ENCODE data around the gene ARHGEF26.

Gene ARHGEF26

DNA sequence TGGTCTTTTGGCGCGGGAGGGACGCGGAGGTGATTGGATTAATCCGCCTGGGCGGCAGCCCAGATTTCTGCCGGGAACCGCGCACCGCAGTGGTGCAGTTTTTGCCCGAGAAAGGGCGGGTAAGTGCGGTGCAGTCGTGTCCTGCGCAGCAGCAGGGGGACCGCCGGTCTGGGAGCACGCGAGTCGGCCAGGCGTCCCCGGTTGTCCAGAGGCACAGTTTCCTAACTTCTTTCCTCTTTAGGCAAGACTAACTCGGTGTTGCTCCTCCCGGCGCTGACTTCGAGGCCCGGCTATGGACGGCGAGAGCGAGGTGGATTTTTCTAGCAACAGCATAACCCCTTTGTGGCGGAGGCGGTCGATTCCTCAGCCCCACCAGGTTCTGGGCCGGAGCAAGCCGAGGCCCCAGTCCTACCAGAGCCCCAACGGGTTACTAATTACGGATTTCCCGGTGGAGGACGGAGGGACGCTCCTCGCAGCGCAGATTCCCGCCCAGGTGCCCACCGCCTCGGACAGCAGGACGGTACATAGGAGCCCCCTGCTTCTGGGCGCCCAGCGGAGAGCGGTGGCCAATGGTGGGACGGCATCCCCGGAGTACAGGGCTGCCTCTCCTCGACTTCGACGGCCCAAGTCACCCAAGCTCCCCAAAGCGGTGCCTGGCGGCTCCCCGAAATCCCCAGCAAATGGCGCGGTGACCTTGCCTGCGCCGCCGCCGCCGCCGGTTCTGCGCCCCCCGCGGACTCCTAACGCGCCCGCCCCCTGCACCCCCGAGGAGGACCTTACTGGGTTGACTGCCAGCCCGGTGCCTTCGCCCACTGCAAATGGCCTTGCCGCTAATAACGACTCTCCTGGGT lies 736 bp downstream of the ARHGEF26 start:
- no peak for DNase-seq

DNA sequence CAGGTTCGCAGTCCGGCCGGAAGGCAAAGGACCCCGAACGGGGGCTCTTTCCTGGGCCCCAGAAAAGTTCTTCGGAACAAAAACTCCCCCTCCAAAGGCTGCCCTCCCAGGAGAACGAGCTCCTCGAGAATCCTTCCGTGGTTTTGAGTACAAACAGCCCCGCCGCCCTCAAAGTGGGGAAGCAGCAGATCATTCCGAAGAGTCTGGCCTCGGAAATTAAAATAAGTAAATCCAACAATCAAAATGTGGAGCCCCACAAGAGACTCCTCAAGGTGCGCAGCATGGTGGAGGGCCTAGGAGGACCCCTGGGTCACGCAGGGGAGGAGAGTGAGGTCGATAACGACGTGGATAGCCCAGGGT lies 1.3 kb downstream of the ARHGEF26 start:
- DNase-seq: no peak

DNA sequence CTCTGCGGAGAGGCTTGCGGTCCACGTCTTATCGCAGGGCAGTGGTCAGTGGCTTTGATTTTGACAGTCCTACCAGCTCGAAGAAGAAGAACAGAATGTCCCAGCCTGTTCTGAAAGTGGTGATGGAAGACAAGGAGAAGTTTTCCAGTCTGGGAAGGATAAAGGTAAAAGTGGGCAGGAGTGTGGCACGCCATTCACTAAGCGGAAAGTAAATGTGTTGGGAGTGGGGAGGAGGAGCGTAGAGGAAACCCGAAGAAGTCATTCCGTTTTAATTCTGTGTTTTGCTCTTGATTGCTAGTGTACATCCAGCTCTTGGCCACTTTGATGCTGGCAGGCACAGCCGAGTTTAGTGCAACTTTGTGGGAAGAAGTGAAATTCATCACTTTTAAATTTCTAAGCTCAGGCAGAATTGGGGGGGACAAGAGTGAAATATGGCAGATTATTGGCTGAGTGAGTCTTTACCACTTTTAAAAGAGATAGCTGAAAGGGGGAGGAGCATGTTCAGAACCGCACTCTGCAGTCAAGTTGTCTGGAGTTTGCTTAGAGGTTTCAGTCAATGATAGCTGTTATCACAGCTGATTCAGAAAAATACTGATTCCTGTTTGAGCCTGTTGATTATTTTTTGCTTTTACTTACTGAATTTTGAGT lies 1.8 kb downstream of the ARHGEF26 start:
- no peak for DNase-seq

DNA sequence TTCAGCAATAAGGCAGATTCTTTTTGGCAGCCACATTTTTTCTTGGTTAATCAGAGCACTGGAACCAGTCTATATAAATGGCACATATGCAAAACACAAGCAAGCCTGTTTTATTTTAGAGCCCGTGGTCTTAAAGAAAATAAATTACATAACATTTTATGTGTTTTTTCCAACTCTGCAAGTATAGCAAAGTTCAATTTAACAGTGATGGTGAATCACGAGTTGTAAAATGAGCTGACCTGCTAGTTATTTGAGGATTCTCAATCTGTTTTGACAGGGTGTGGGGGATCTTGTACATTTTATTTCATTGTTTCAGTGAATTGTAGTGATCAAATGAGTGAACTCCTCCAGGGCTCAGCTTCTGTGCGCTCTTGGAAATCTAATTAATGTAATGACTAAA lies 2.7 kb downstream of the ARHGEF26 start:
- DNase-seq: no peak

DNA sequence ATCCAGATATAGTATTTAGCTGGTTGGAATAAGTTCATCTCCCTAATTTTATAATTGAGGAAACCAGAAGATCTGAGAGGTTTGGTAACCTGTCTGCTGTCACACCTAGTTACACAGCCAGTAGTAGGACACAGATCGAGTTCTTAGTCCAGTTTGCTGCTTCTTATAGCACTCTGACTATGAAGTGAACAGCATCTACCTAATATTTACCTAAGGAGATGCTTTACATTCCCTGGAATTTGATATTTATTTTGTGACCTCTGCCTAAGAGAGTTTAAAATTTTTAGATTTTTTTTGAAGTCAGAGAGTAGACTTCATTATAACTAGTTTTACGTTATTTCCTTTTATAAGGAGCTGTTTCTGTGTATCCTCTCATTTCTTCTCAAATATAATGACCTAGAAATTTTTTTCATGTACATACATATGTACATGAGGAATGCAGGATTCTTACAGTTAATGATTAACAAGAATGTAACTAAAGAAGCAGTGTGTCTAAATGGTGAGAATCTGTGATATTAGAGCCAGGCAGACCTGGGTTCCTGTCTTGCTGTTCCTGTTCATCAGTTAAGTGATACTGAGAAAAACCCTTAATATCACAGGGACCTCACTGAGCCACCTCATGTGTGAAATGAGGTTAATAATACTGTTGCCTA lies 4.3 kb downstream of the ARHGEF26 start:
- DNase-seq: no peak

- no peak for DNase-seq
Measured at GRCh38 chr3:154126651-154127050, 5.5 kb downstream of the ARHGEF26 start.

- DNase-seq: no peak
Measured at GRCh38 chr3:154129625-154130024, 8.4 kb downstream of the ARHGEF26 start.

- DNase-seq: no peak
Measured at GRCh38 chr3:154130540-154130939, 9.3 kb downstream of the ARHGEF26 start.

DNA sequence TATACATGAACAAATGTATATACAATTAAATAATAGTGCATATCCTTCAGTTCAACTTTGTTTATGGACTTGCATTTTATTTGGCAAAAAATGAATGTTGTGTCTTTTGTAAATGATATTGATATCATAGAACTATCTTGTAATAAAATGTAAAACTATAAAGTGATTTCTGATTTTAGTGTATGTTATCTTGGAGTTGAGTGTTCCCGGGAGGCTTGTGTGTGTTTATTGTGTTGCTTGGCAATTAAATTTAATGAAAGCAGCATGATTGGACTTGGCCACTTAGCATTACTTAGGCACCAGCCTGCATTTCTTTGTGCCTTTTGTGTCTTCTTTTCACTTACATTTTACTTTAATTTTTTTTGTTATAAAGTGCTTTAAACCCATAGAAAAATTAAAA lies 10.6 kb downstream of the ARHGEF26 start:
- no peak for DNase-seq

GRCh38 chr3:154132777-154133375 lies 11.7 kb downstream of the ARHGEF26 start:
- DNase-seq: no peak

GRCh38 chr3:154135511-154136173 lies 14.5 kb downstream of the ARHGEF26 start:
- DNase-seq: no peak

- DNase-seq: no peak
Measured at GRCh38 chr3:154137036-154137435, 15.8 kb downstream of the ARHGEF26 start.

- DNase-seq: no peak
Measured at GRCh38 chr3:154139996-154140436, 18.8 kb downstream of the ARHGEF26 start.

GRCh38 chr3:154142608-154143007 lies 21.4 kb downstream of the ARHGEF26 start:
- no peak for DNase-seq

DNA sequence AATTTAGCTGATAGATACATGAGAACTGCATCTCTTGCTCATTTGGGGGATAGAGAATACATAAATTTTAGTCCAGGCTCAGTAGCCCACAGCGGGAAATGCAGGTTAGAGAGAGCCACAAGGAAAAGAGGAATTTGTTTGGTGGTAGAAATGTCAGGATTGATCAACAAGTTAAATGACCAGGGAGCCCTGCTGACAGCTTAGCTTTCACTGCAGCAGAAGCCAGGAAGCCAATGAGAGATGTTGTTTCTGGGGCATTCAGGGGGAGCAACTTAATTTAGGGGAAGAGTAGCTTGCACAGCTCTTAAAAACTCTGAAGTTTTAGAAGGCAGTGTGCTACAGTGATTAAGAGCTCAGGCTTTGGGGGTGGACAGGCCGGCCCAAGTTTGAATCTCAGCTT lies 22.7 kb downstream of the ARHGEF26 start:
- no peak for DNase-seq

DNA sequence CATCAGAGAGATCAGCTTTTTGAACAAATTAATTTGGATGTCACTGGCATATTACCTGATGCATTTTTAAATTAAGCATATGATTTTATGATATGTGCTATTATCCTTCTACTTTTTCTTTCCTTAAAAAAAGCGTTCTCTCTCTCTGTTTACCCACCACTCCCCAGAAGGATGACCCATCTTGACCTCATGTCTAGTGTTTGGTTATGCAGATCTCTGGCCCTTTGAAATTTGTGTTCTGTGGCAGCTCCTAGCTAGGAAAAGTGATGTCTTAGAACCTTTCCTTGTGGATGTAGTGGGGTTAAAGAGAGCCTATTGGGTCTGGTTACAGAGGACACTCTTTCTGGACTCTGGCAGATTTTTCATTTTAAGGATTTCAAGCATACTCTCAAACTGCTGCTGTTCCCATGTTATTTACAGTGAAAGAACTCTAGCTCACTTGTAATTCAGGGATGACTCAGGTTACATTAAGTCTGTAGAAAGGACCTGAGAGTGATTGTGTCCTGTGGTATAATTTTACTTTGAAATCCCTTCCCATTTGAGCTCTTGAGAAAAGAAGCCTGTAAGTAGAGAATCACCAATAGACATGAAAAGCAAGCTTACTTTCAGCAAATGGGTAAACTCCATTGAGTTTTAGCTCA lies 23.8 kb downstream of the ARHGEF26 start:
- no peak for DNase-seq

DNA sequence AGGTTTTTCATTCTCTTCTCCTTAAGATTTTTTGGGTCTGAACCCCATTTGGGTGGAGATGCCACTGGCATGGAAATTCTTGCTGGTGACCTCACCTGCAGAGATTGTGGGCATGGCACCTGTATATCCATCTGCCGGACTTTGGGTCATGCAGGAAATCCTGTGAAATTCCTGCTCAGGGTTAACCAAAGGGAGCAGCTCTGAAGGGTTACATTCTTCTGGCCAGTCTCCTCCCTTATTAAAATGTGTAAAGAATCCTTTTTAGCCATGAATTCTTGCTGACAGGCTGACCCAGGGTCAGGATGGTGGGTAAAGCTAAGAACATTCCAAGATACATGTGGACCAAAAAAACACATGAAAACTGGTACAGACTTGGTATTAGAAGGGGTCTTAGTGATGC lies 27.4 kb downstream of the ARHGEF26 start:
- DNase-seq: no peak

DNA sequence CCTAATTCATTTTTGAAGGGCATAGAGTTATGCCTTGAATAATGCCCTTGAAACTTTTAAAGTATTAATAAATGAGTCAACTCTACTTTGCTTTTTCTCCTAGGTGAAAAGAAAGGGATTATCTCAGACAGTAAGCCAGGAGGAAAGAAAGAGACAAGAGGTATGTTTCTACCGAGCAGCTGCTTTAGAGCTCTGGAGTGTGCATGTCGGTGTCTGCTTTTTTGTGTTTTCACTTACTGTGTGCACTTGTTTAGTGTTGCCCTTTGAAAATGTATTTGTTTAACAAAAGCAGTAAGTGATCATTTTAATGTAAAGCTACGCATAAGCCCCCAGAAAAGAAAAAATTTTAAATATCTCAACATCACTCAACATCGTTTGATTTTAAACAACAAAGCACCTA lies 28.1 kb downstream of the ARHGEF26 start:
- DNase-seq: no peak

- DNase-seq: no peak
Measured at GRCh38 chr3:154151969-154152368, 30.8 kb downstream of the ARHGEF26 start.

- DNase-seq: no peak
Measured at GRCh38 chr3:154152741-154153140, 31.6 kb downstream of the ARHGEF26 start.

GRCh38 chr3:154156530-154156929 lies 35.3 kb downstream of the ARHGEF26 start:
- DNase-seq: no peak

DNA sequence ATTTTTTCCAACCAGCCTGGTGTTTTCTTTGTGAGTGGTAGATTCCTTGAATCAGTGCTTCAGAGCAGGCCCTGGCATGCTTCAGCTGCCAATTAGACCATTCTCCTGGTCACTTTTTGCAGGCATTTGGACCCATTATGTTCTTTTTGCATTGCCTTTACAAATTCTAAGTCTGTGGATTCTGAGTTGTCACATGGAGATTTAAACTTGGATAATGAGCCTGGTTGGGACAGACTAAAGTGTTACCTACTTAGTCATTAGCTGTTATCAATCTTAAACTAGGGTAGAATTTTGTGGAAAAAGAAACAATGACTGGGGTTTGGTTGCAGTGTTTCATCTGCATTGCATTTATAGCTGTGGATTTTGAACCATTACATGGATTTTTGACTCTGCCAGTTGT lies 40.6 kb downstream of the ARHGEF26 start:
- no peak for DNase-seq

DNA sequence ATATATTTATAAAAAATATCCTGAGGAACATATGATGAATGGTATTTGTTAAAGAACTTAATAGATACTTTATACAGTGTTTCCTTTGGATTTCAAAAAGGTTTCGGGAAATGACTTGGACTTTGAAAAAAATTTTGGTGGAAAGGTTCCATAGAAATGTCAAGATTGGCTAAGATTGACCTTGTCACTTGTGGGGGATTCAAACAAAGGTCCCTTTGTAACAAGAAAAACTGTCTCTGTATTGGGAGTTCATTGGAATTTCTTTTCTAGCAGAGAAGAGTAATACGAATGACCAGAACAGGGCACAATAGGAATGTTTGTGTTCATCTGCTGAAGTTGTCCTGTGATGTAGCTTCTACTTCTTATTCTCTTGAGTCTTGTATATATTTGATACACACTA lies 43.2 kb downstream of the ARHGEF26 start:
- no peak for DNase-seq
